ENCODE results near the gene AQP10. TPM values are rescaled to one million over a fixed set of nuclear protein-coding genes. Genes with fewer than 3 reads are reported as not detected.
"Not testable (repeated sequence)": the region's sequence is repeated elsewhere in the genome, so short reads cannot be mapped to it uniquely, and the experiment has no call there.

The AQP10 gene, protein sequence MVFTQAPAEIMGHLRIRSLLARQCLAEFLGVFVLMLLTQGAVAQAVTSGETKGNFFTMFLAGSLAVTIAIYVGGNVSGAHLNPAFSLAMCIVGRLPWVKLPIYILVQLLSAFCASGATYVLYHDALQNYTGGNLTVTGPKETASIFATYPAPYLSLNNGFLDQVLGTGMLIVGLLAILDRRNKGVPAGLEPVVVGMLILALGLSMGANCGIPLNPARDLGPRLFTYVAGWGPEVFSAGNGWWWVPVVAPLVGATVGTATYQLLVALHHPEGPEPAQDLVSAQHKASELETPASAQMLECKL
- not detected for polyA plus RNA-seq (ENCODE audit: insufficient read length)

DNA sequence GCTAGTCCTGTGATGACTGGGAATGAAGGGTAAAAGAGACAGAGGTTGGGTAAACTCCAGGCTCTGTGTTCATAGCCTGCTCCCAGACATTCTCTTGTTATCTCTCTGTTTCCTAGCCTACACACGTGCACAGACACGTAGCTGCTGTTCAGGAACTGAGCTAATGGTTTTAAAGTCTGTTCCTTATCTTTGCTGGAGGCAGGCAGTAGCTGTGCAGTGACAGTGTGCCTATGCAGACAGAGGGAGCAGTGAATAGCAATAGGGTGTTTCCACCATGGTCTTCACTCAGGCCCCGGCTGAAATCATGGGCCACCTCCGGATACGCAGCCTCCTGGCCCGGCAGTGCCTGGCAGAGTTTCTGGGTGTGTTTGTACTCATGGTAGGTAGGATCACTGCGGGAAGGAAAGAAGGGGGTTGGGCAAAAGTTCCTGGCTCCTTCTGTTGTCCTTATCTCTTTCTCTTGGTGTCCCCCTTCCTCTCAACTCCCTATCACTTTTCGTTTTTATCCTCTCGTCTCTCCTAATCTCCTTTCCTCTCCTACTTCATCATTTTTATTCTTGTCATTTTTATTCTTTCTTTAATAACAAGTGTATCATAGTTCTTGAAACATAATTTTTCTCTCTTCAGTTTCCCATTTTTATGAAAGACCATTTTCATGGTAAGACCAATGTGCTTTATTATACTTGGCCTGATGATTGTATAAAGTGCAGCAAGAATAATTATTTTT, at the start of gene AQP10:
Gene AQP10 (plus strand): TSS at position 212 of the 727 bp plus-strand sequence. CDS start 63 bp downstream, at position 275.
- DNase-seq, result no peak

DNA sequence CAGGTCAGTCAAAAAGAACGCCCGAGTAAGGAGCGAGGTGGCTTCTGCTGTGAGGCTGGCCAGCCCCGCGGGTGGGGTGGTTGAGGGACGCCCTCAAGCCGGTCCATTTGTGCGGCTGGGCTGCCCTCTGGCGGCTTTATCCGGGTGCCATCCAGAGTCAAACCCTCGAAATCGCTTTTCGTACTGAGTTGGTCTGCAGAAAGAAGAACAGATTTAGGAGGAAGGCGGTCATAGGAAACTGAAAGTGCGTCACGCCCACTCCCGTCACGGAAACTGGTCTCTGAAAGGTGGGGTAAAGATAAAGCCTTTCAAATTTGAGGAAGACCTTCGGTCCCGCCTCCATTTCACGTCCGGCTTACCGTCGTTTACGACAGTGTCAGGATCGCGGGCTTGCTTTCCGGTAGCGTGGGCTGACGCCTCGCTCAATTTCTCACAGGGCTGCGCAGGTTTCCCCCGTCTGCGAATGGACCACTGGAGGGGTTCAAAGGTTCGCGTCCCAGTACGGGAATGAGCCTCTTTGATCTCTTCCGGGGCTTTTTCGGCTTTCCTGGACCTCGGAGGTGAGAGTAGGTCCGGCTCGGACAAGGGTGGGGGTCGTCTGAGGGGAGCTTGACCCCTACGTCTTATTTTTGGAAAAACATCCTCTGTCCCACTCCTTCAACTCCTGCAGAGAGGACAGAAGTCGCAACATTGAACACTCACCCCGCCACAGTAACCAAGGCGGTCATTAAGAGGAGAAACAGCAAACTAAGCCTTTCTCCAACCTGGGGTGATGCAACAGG, 48.5 kb upstream of the AQP10 start, which contains the start of gene HAX1:
Gene HAX1 (plus strand): TSS at position 413 of the 782 bp plus-strand sequence. CDS start 95 bp downstream, at position 508.
- peak; percentile 95 for DNase-seq

DNA sequence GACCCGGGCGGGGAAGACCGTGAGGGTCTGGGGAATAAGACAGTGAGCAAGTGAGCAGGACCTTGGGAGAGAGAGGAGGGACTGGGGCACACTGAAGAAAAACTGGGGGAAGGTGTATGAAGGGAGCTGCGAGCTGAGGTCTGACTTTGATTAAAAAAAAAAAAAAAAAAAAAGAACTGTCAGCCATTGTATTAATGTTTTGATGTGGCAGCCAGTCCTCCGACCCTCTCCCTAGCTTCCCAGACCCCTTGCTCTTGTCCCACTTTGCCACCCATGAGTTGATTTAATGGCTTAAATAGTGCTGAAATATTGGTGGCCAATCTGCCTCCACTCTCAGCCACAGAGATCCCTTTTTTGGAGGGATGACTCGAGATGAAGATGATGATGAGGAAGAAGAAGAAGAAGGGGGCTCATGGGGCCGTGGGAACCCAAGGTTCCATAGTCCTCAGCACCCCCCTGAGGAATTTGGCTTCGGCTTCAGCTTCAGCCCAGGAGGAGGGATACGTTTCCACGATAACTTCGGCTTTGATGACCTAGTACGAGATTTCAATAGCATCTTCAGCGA, 47.8 kb upstream of the AQP10 start:
- no peak for DNase-seq

DNA sequence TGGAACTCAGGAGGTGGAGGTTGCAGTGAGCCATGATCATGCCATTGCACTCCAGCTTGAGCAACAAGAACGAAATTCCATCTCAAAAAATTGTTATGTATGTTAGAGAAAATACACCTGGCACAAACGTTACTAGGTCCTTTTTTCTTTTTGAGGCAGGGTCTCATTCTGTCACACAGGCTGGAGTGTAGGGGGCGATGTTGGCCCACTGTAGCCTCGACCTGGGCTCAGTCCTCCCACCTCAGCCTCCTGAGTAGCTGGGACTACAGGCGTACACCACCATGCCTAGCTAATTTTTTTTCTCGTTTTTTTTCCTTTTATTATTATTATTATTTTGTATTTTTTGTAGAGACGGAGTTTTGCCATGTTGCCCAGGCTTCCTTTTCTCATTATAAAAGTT, 44.1 kb upstream of the AQP10 start:
- DNase-seq, result no peak

DNA sequence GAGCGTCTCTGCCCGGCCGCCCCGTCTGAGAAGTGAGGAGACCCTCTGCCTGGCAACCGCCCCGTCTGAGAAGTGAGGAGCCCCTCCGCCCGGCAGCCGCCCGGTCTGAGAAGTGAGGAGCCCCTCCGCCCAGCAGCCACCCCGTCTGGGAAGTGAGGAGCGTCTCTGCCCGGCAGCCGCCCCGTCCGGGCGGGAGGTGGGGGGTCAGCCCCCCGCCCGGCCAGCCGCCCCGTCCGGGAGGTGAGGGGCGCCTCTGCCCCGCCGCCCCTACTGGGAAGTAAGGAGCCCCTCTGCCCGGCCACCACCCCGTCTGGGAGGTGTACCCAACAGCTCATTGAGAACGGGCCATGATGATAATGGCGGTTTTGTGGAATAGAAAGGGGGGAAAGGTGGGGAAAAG, 33.3 kb upstream of the AQP10 start:
- not testable (repeated sequence) for DNase-seq

GRCh38 chr1:154288661-154289060, 32.2 kb upstream of the AQP10 start:
- DNase-seq, result no peak

GRCh38 chr1:154290921-154291320, 30.0 kb upstream of the AQP10 start:
- DNase-seq, result no peak

GRCh38 chr1:154295408-154296235, 25.3 kb upstream of the AQP10 start:
- no peak for DNase-seq

GRCh38 chr1:154301582-154301981, 19.3 kb upstream of the AQP10 start:
- no peak for DNase-seq

- DNase-seq, result no peak
Measured at GRCh38 chr1:154304664-154305337, 16.1 kb upstream of the AQP10 start.

GRCh38 chr1:154306151-154306550, 14.7 kb upstream of the AQP10 start:
- no peak for DNase-seq

GRCh38 chr1:154307670-154308270, 13.1 kb upstream of the AQP10 start:
- DNase-seq, result not testable (repeated sequence)

DNA sequence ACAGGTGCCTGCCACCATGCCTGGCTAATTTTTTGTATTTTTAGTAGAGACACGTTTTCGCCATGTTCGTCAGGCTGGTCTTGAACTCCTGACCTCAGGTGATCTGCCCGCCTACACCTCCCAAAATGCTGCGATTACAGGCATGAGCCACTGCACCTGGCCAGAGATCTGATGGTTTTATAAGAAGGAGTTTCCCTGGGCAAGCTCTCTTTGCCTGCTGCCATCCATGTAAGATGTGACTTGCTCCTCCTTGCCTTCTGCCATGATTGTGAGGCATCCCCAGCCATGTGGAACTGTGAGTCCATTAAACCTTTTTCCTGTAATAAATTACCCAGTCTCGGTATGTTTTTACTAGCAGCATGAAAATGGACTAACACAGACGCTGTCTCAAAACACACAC, 11.8 kb upstream of the AQP10 start:
- not testable (repeated sequence) for DNase-seq

DNA sequence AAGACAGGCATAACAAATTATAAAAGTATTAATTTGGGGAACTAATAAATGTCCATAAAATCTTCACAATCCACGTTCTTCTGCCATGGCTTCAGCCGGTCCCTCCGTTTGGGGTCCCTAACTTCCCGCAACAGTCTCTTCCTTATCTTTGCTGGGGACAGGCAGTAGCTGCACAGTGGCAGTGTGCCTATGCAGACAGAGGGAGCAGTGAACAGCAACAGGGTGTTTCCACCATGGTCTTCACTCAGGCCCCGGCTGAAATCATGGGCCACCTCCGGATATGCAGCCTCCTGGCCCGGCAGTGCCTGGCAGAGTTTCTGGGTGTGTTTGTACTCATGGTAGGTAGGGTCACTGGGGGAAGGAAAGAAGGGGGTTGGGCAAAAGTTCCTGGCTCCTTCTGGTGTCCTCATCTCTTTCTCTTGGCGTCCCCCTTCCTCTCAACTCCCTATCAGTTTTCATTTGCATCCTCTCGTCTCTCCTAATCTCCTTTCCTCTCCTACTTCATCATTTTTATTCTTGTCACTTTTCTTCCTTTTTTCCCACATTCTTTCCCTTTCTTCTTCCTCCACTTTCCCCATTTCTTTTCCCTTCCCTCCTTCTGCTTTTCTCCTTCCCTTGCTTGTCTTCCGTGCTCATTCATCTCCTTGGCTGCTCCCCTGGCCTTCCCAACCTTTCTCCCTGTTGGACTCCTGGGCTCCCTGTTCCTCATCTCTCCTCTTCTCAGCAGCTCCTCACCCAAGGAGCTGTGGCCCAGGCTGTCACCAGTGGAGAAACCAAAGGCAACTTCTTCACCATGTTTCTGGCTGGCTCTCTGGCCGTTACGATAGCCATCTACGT, 8.4 kb upstream of the AQP10 start:
- not testable (repeated sequence) for DNase-seq

- DNase-seq, result no peak
Measured at GRCh38 chr1:154313066-154313356, 7.9 kb upstream of the AQP10 start.

DNA sequence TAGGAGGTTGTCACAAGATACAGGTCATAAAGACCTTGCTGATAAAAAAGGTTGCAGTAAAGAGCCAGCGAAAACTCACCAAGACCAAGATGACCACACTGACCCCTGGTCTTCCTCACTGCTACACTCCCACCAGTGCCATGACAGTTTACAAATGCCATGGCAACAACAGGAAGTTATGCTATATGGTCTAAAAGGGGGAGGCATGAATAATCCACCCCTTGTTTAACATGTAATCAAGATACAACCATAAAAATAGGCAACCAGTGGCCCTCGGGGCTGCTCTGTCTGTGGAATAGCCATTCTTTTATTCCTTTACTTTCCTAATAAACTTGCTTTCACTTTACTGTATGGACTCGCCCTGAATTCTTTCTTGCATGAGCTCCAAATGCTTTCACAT, 6.7 kb upstream of the AQP10 start:
- not testable (repeated sequence) for DNase-seq

GRCh38 chr1:154316704-154317103, 4.2 kb upstream of the AQP10 start:
- DNase-seq, result no peak

- DNase-seq, result no peak
Measured at GRCh38 chr1:154318386-154318785, 2.5 kb upstream of the AQP10 start.

DNA sequence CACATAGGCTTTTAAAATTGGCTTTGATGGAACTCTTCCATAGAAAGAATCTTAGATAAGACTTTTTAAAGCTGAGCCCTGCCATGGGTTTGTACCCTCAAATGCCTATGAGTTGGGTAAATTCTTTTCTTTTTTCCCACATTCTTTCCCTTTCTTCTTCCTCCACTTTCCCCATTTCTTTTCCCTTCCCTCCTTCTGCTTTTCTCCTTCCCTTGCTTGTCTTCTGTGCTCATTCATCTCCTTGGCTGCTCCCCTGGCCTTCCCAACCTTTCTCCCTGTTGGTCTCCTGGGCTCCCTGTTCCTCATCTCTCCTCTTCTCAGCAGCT, 679 bp downstream of the AQP10 start:
- not testable (repeated sequence) for DNase-seq

GRCh38 chr1:154323493-154323892, 2.6 kb downstream of the AQP10 start:
- no peak for DNase-seq
